ENCODE results near the gene IL1RAP.

DNA sequence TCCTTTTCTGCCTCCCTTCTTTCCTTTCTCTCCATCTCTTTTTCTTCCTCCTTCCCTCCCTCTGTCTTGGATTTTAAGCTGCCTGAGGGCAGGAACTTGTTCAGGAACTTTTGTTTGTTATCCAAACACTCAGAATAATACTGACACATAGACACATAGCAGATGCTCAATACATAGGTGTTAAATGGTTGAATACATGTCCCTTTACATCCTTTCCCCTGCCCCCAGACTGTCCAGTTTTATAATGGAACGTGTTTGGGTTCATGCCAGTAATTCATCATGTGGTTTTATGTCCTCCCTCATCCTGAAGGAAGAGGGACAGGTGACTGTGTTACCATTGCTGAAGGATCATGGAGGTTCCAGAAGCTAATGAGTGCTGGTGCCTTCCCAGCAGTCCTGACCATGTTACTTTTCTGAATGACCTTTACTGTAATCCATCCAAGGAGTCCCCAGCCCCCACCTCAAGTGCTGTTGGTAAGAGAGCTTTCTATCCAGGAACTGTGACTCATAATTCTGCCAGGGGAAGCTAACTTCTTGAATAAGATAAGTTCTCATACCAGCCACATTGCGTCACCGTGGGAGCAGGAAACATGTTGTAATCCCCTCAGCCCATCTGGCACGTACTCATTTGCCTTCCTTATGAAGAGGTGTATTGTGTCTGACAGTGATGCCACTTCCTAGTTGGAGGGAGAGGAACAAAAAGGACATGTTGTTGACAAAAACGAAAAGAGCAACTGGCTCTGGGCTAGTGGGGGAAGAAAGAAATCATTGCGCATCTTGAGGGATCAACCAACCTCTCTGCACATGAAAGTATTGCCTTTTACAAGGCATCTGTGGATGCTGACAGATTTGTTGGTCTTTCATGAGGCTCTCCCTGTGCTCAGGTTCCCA, 52.4 kb downstream of the IL1RAP start:
- TF ChIP-seq POLR2A (IDR thresholded peaks at IDR 0.05): no peak
- TF ChIP-seq, protein P1, sequence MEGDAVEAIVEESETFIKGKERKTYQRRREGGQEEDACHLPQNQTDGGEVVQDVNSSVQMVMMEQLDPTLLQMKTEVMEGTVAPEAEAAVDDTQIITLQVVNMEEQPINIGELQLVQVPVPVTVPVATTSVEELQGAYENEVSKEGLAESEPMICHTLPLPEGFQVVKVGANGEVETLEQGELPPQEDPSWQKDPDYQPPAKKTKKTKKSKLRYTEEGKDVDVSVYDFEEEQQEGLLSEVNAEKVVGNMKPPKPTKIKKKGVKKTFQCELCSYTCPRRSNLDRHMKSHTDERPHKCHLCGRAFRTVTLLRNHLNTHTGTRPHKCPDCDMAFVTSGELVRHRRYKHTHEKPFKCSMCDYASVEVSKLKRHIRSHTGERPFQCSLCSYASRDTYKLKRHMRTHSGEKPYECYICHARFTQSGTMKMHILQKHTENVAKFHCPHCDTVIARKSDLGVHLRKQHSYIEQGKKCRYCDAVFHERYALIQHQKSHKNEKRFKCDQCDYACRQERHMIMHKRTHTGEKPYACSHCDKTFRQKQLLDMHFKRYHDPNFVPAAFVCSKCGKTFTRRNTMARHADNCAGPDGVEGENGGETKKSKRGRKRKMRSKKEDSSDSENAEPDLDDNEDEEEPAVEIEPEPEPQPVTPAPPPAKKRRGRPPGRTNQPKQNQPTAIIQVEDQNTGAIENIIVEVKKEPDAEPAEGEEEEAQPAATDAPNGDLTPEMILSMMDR (IDR thresholded peaks at IDR 0.05): no peak
- TF ChIP-seq POLR2AphosphoS5 (IDR thresholded peaks at IDR 0.05; ENCODE audit: insufficient read depth in 1 of 2, low read depth in 1 of 2): peak in 1 of 2 donors; percentile 53

Measured in vagina (tissue), 2 donors.